HG03432 (cell line): ENCODE data around the gene DYRK1B.

Experiments used
- ATAC-seq: cut with Tn5 transposase; IDR thresholded peaks from one replicate; pipeline ENCODE4 v1.9.1; 2021; ENCODE audit warnings: mild to moderate bottlenecking, moderate library complexity; ENCODE audit not compliant: unreplicated experiment

DYRK1B gene

GRCh38 chr19:39864118-39864517 is 30.2 kb upstream of the DYRK1B start:
- no peak for ATAC-seq

GRCh38 chr19:39858541-39858940 is 24.6 kb upstream of the DYRK1B start:
- no peak for ATAC-seq

GRCh38 chr19:39852882-39853281 is 18.9 kb upstream of the DYRK1B start:
- no peak for ATAC-seq

GRCh38 chr19:39850892-39851291 is 16.9 kb upstream of the DYRK1B start:
- ATAC-seq = no peak

- ATAC-seq = no peak
Observed at GRCh38 chr19:39848392-39848791, 14.4 kb upstream of the DYRK1B start.

GRCh38 chr19:39847525-39847924 is 13.6 kb upstream of the DYRK1B start:
- ATAC-seq = no peak

GRCh38 chr19:39846678-39847486 is 12.9 kb upstream of the DYRK1B start:
- no peak for ATAC-seq

- peak; percentile 83 for ATAC-seq
Observed at GRCh38 chr19:39845933-39846677, 12.1 kb upstream of the DYRK1B start, which contains the start of gene FBL. Gene FBL, minus strand, starts transcription at chr19:39846379. Its CDS starts 79 bp downstream, at chr19:39846300.

GRCh38 chr19:39845584-39845932 is 11.6 kb upstream of the DYRK1B start:
- ATAC-seq = peak; percentile 13

- no peak for ATAC-seq
Observed at GRCh38 chr19:39845172-39845571, 11.2 kb upstream of the DYRK1B start.

GRCh38 chr19:39843919-39844793 is 10.2 kb upstream of the DYRK1B start:
- no peak for ATAC-seq

- ATAC-seq = no peak
Observed at GRCh38 chr19:39842693-39843435, 8.9 kb upstream of the DYRK1B start.

- no peak for ATAC-seq
Observed at GRCh38 chr19:39841041-39841440, 7.1 kb upstream of the DYRK1B start.

- no peak for ATAC-seq
Observed at GRCh38 chr19:39840492-39840891, 6.5 kb upstream of the DYRK1B start.

GRCh38 chr19:39839678-39840327 is 5.8 kb upstream of the DYRK1B start:
- ATAC-seq = no peak

GRCh38 chr19:39838569-39838968 is 4.6 kb upstream of the DYRK1B start:
- no peak for ATAC-seq

- no peak for ATAC-seq
Observed at GRCh38 chr19:39837978-39838377, 4.0 kb upstream of the DYRK1B start.

GRCh38 chr19:39834287-39834841 is 402 bp upstream of the DYRK1B start:
- ATAC-seq = no peak

GRCh38 chr19:39833160-39833463 is 850 bp downstream of the DYRK1B start:
- no peak for ATAC-seq
